Mammary epithelial cell (primary cell): ENCODE results near the gene FRAT2.

Experiments
- CTCF ChIP-seq, 2 donors: IDR thresholded peaks in 1 of 2; conservative IDR thresholded peaks in 1 of 2; 2 replicates each; pipeline ENCODE4 v1.5.1; 2011 to 2012; ENCODE audit warnings: inconsistent platforms in 2 of 2, low read length in 2 of 2, mild to moderate bottlenecking in 2 of 2, control low read depth in 1 of 2, low read depth in 1 of 2; ENCODE audit not compliant: insufficient read depth in 1 of 2; ENCODE audit errors: extremely low read depth in 1 of 2
- EZH2 ChIP-seq: IDR thresholded peaks from 2 replicates; pipeline ENCODE4 v1.6.1; 2012; ENCODE audit warnings: low read length, inconsistent platforms, borderline replicate concordance

GRCh38 chr10:97321804-97322190, 12.7 kb downstream of the FRAT2 start:
- TF ChIP-seq EZH2 (no peak), CTCF (conservative IDR thresholded peaks at IDR 0.05 in 1 of 2, IDR thresholded peaks at IDR 0.05 in 1 of 2; ENCODE audit: extremely low read depth in 1 of 2, insufficient read depth in 1 of 2, low read depth in 1 of 2, low read length in 2 of 2) (no peak)
